Endothelial cell of umbilical vein (primary cell): Measurements from ENCODE around the gene GHITM. TPM values are rescaled to one million over a fixed set of nuclear protein-coding genes. Genes with fewer than 3 reads are reported as not detected.

ENCODE experiments used
- BruUV-seq: library from RNA; stranded (reverse); fragments of 400-500 nt; replicated peaks from 2 replicates; lab custom pipeline; 2021; lab: Mats Ljungman, UMichigan
- CTCF ChIA-PET: fragments of 300-600, 350-600 bp; sonication (Branson Sonifier 250); formaldehyde crosslinking; loops from one replicate; lab custom pipeline; 2021; ENCODE audit warnings: antibody characterized with exemption, inconsistent platforms; lab: Charles Lee
- POLR2A ChIA-PET: fragments of 300-600, 350-600 bp; sonication (Branson Sonifier 250); formaldehyde crosslinking; loops from one replicate; lab custom pipeline; 2021; ENCODE audit warnings: antibody characterized with exemption, inconsistent platforms; lab: Charles Lee
- DNase-seq: peaks from one replicate; pipeline ENCODE4 v3.0.0-alpha.2; 2011; ENCODE audit warnings: low read depth, low spot score
- FAIRE-seq: peaks from 2 replicates; lab custom pipeline; 2011; peaks lifted over from hg19 to GRCh38; lab: Jason Lieb, UNC
- H2AFZ ChIP-seq: 2 replicates; pipeline ENCODE4 v1.6.0; 2012; ENCODE audit warnings: low read depth, low read length, control low read depth, inconsistent platforms
- H3K27ac ChIP-seq: 2 replicates; pipeline ENCODE4 v1.5.1; 2011; ENCODE audit warnings: low read depth, mild to moderate bottlenecking, control low read depth, low read length, moderate library complexity; ENCODE audit not compliant: insufficient read depth
- H3K27me3 ChIP-seq, 2 experiments: 2 replicates each; pipeline versions ENCODE4 v1.6.0 to v1.6.1; 2011; ENCODE audit warnings: low read length in 2 of 2, mixed read lengths in 1 of 2; ENCODE audit not compliant: control insufficient read depth in 2 of 2, insufficient read depth in 2 of 2
- H3K36me3 ChIP-seq, 2 experiments: 2 replicates in 1 of 2; 3 replicates in 1 of 2; pipeline ENCODE4 v1.5.1; 2011; ENCODE audit warnings: low read length in 2 of 2, mild to moderate bottlenecking in 1 of 2, moderate library complexity in 1 of 2; ENCODE audit not compliant: control insufficient read depth in 2 of 2, insufficient read depth in 2 of 2; ENCODE audit errors: extremely low read depth in 1 of 2
- H3K4me1 ChIP-seq: 3 replicates; pipeline ENCODE4 v1.5.1; 2011; ENCODE audit warnings: mild to moderate bottlenecking, low read length; ENCODE audit not compliant: control insufficient read depth, insufficient read depth; ENCODE audit errors: extremely low read depth
- H3K4me2 ChIP-seq: 2 replicates; pipeline ENCODE4 v1.6.1; 2011; ENCODE audit warnings: low read length, control low read depth, mixed read lengths; ENCODE audit not compliant: insufficient read depth
- H3K4me3 ChIP-seq, 3 experiments: fragments of 200-600 bp in 1 of 3; sonication (generic), shearing (Covaris generic) in 1 of 3; replicated peaks in 1 of 3; 2 replicates each; pipeline ENCODE4 v1.5.1; 2011 to 2016; ENCODE audit warnings: control low read depth in 3 of 3, low read length in 3 of 3, mild to moderate bottlenecking in 2 of 3, inconsistent platforms in 1 of 3, low read depth in 1 of 3, moderate library complexity in 1 of 3; ENCODE audit not compliant: insufficient read depth in 1 of 3
- H3K79me2 ChIP-seq: 2 replicates; pipeline ENCODE4 v1.6.0; 2012; ENCODE audit warnings: low read length, inconsistent platforms; ENCODE audit not compliant: control insufficient read depth, insufficient read depth
- H3K9ac ChIP-seq: replicated peaks from 2 replicates; pipeline ENCODE3; 2011; ENCODE audit warnings: low read length, control low read depth; ENCODE audit not compliant: insufficient read depth; ENCODE audit errors: extremely low read depth
- H3K9me1 ChIP-seq: replicated peaks from 3 replicates; pipeline ENCODE4 v1.6.0; 2011; ENCODE audit warnings: mild to moderate bottlenecking, low read length; ENCODE audit not compliant: control insufficient read depth, insufficient read depth; ENCODE audit errors: extremely low read depth
- H3K9me3 ChIP-seq: replicated peaks from 2 replicates; pipeline ENCODE4 v1.5.1; 2012; ENCODE audit warnings: low read length, inconsistent platforms; ENCODE audit not compliant: control insufficient read depth, insufficient read depth
- H4K20me1 ChIP-seq: replicated peaks from 2 replicates; pipeline ENCODE3; 2011; ENCODE audit warnings: mild to moderate bottlenecking, low read length; ENCODE audit not compliant: control insufficient read depth, insufficient read depth; ENCODE audit errors: extremely low read depth
- CTCF ChIP-seq, 2 donors: IDR thresholded peaks; 1 replicate in 1 of 2; 2 replicates in 1 of 2; pipeline ENCODE4 v1.5.1; 2011; ENCODE audit warnings: low read length in 2 of 2, mild to moderate bottlenecking in 2 of 2, moderate library complexity in 2 of 2, control low read depth in 1 of 2, inconsistent platforms in 1 of 2, low read depth in 1 of 2; ENCODE audit not compliant: insufficient read depth in 1 of 2; ENCODE audit errors: extremely low read depth in 1 of 2
- EZH2 ChIP-seq: IDR thresholded peaks from 2 replicates; pipeline ENCODE4 v1.6.1; 2012; ENCODE audit warnings: borderline replicate concordance, low read depth, mild to moderate bottlenecking, moderate library complexity, low read length, inconsistent platforms; ENCODE audit not compliant: severe bottlenecking
- FOS ChIP-seq: IDR thresholded peaks from 2 replicates; pipeline ENCODE4 v1.6.1; 2011; ENCODE audit warnings: mild to moderate bottlenecking, low read length, moderate library complexity, borderline replicate concordance; ENCODE audit not compliant: insufficient read depth
- GATA2 ChIP-seq: IDR thresholded peaks from 2 replicates; pipeline ENCODE4 v1.7.0; 2011; ENCODE audit warnings: low read depth, mild to moderate bottlenecking, moderate library complexity, mixed read lengths, low read length; ENCODE audit not compliant: insufficient read length, insufficient read depth
- JUN ChIP-seq: IDR thresholded peaks from 2 replicates; pipeline ENCODE4 v1.6.1; 2011; ENCODE audit warnings: borderline replicate concordance, low read depth; ENCODE audit not compliant: insufficient read length, insufficient read depth
- MAX ChIP-seq: IDR thresholded peaks from 2 replicates; pipeline ENCODE4 v1.6.1; 2011; ENCODE audit not compliant: insufficient read depth, insufficient read length
- MYC ChIP-seq: IDR thresholded peaks from one replicate; pipeline ENCODE4 v1.6.1; 2011; ENCODE audit warnings: mild to moderate bottlenecking, low read depth, low read length
- POLR2A ChIP-seq: IDR thresholded peaks from 2 replicates; pipeline ENCODE4 v1.6.1; 2012; ENCODE audit warnings: low read depth, mild to moderate bottlenecking, control low read depth, low read length
- POLR2AphosphoS5 ChIP-seq: IDR thresholded peaks from 2 replicates; pipeline ENCODE4 v1.6.1; 2012; ENCODE audit warnings: low read depth, mild to moderate bottlenecking, control low read depth, low read length, moderate library complexity; ENCODE audit not compliant: insufficient read depth
- dilution Hi-C: fragments of 300-500 bp; cut with MboI; formaldehyde crosslinking; loops from one replicate; pipeline ENCODE4 v1.15.0; 2019; ENCODE audit warnings: low sequenced_read_pairs; ENCODE audit not compliant: extremely low pct_ligation_motif_present
- intact Hi-C: fragments of 100-400 bp; cut with micrococcal nuclease; formaldehyde crosslinking; loops from one replicate; pipeline ENCODE4 v1.10.0; 2022
- polyA plus RNA-seq, 4 experiments: library from polyadenylated mRNA; depleted of rRNA in 3 of 4; stranded (reverse) in 3 of 4; unstranded in 1 of 4; fragments of >200 nt; gene quantifications; 2 replicates each; pipeline versions ENCODE4 v1.2.1 to v1.2.3, GENCODE V29; 2011 to 2012; ENCODE audit warnings: missing spikeins in 1 of 4
- total RNA-seq: library from RNA; stranded (reverse); gene quantifications from 2 replicates; pipeline ENCODE4 v1.2.3, GENCODE V29; 2021

GHITM gene
- total and polyA plus RNA-seq, 2 donors (not counting 3 experiments of a cell fraction or from before 2014, with no cell fraction given), result 113 to 122 TPM

- H3K4me1 ChIP-seq, result no peaks in the 10 kb centered on the region
- H4K20me1 ChIP-seq, result no peaks in the 10 kb centered on the region
- BruUV-seq, result no TSS peak
- no peak for TF ChIP-seq CTCF (IDR thresholded peaks at IDR 0.05; ENCODE audit: extremely low read depth in 1 of 2, insufficient read depth in 1 of 2, low read depth in 1 of 2, low read length in 2 of 2)
- no peak for TF ChIP-seq POLR2AphosphoS5
- TF ChIP-seq POLR2A, result no peak
- TF ChIP-seq MYC, result no peak
- TF ChIP-seq GATA2, result no peak
- no peak for TF ChIP-seq JUN
- no peak for TF ChIP-seq EZH2
- TF ChIP-seq FOS, result no peak
- no peak for TF ChIP-seq MAX
- POLR2A ChIA-PET, result no interaction called here
- no peak overlapping the region for H2AFZ ChIP-seq
- dilution Hi-C loops (no loop called here), intact Hi-C loops (no loop called here)
- H3K36me3 ChIP-seq, result peaks cover 8 to 12% of the 10 kb centered on the region in 2 experiments
- H3K79me2 ChIP-seq, result no peaks in the 10 kb centered on the region
- H3K4me2 ChIP-seq, result no peak overlapping the region
- DNase-seq (no peak), FAIRE-seq (no peak)
- H3K4me3 ChIP-seq, result no peak overlapping the region
- CTCF ChIA-PET, result interaction anchor here (1.1 to 1.2 kb wide), 2 partner anchors 8 kb away, joined by 3 to 5 read pairs; no protein-coding TSS in a partner anchor
- H3K9ac ChIP-seq, result no peak overlapping the region
- H3K9me3 ChIP-seq, result no peaks in the 10 kb centered on the region
- no peaks in the 10 kb centered on the region for H3K9me1 ChIP-seq
- no peak overlapping the region for H3K27ac ChIP-seq
- peaks cover 0 to 2% of the 10 kb centered on the region in 2 experiments for H3K27me3 ChIP-seq
Measured at GRCh38 chr10:84156009-84156408, 16.7 kb downstream of the GHITM start.
